HepG2 (cell line): Measurements from ENCODE around the gene CLDN14. TPM values are rescaled to one million over a fixed set of nuclear protein-coding genes. Genes with fewer than 3 reads are reported as not detected.
A peak's percentile ranks its signal among the peaks of the same experiment; 100 is the strongest.

ENCODE experiments used
- AGO1 ChIP-seq: fragments of 200-400 bp; formaldehyde crosslinking; IDR thresholded peaks from 2 replicates; pipeline ENCODE4 v1.6.1; 2017; ENCODE audit warnings: mild to moderate bottlenecking, low read depth, low read length, moderate library complexity; ENCODE audit not compliant: poor library complexity, severe bottlenecking
- ARHGAP35 ChIP-seq: sonication (generic); formaldehyde crosslinking; IDR thresholded peaks from 2 replicates; pipeline ENCODE4 v1.9.0; 2022; ENCODE audit warnings: mild to moderate bottlenecking, inconsistent platforms, moderate library complexity, missing genetic modification reagents, borderline replicate concordance
- ELF1 ChIP-seq: sonication (generic); formaldehyde crosslinking; IDR thresholded peaks from 2 replicates; pipeline ENCODE4 v1.4.0; 2020; ENCODE audit warnings: missing genetic modification reagents
- EZH2 ChIP-seq: conservative IDR thresholded peaks from 2 replicates; pipeline ENCODE4 v1.6.1; 2012; ENCODE audit warnings: mild to moderate bottlenecking, low read depth, low read length, moderate library complexity
- GPN1 ChIP-seq: sonication (generic); formaldehyde crosslinking; IDR thresholded peaks from 2 replicates; pipeline ENCODE4 v1.5.1; 2020; ENCODE audit warnings: missing genetic modification reagents, borderline replicate concordance
- HOXA9 ChIP-seq: sonication (generic); formaldehyde crosslinking; IDR thresholded peaks from 2 replicates; pipeline ENCODE4 v1.8.1; 2022; ENCODE audit warnings: missing genetic modification reagents, mild to moderate bottlenecking, moderate library complexity, borderline replicate concordance
- MBD4 ChIP-seq: IDR thresholded peaks from 2 replicates; pipeline ENCODE4 v1.6.1; 2012; ENCODE audit warnings: low read length, inconsistent platforms, borderline replicate concordance
- MIXL1 ChIP-seq: IDR thresholded peaks from 2 replicates; pipeline ENCODE4 v1.6.1; 2016
- MNT ChIP-seq: fragments of 450-650 bp; IDR thresholded peaks from 2 replicates; pipeline ENCODE4 v1.6.1; 2016
- SETDB1 ChIP-seq: sonication (generic); formaldehyde crosslinking; IDR thresholded peaks from 2 replicates; pipeline ENCODE4 v1.5.1; 2020; ENCODE audit warnings: missing genetic modification reagents, mild to moderate bottlenecking, borderline replicate concordance
- SNAPC5 ChIP-seq: sonication (generic); formaldehyde crosslinking; IDR thresholded peaks from 2 replicates; pipeline ENCODE4 v1.8.1; 2023; ENCODE audit warnings: mild to moderate bottlenecking, missing genetic modification reagents, borderline replicate concordance
- SOX13 ChIP-seq, 3 experiments: fragments of 450-650 bp in 1 of 3; sonication (generic) in 1 of 3; formaldehyde crosslinking in 1 of 3; IDR thresholded peaks in 2 of 3; conservative IDR thresholded peaks in 1 of 3; 2 replicates each; pipeline versions ENCODE4 v1.5.0 to v1.6.1; 2016 to 2020; ENCODE audit warnings: antibody characterized with exemption in 1 of 3, mild to moderate bottlenecking in 1 of 3, missing compliant biosample characterization in 1 of 3, missing genetic modification reagents in 1 of 3, moderate library complexity in 1 of 3
- TEAD2 ChIP-seq: sonication (generic); formaldehyde crosslinking; IDR thresholded peaks from 2 replicates; pipeline ENCODE4 v1.9.0; 2021; ENCODE audit warnings: missing genetic modification reagents
- TFAP4 ChIP-seq: sonication (generic); IDR thresholded peaks from 2 replicates; pipeline ENCODE4 v1.6.1; 2016; ENCODE audit warnings: low read depth, borderline replicate concordance
- TFDP1 ChIP-seq: IDR thresholded peaks from 2 replicates; pipeline ENCODE4 v1.6.1; 2016; ENCODE audit warnings: missing compliant biosample characterization, missing genetic modification reagents, borderline replicate concordance
- TMF1 ChIP-seq: sonication (generic); formaldehyde crosslinking; IDR thresholded peaks from 2 replicates; pipeline ENCODE4 v1.8.1; 2022; ENCODE audit warnings: low read depth, missing genetic modification reagents
- ZFP37 ChIP-seq: sonication (generic); formaldehyde crosslinking; IDR thresholded peaks from 2 replicates; pipeline ENCODE4 v1.4.0; 2020; ENCODE audit warnings: missing genetic modification reagents, borderline replicate concordance
- ZNF430 ChIP-seq: sonication (generic); formaldehyde crosslinking; IDR thresholded peaks from 2 replicates; pipeline ENCODE4 v1.9.0; 2021; ENCODE audit warnings: mild to moderate bottlenecking, missing genetic modification reagents
- ZNF530 ChIP-seq: sonication (generic); formaldehyde crosslinking; IDR thresholded peaks from 2 replicates; pipeline ENCODE4 v1.5.0; 2020; ENCODE audit warnings: low read depth, mild to moderate bottlenecking, missing genetic modification reagents
- ZNF740 ChIP-seq: sonication (generic); formaldehyde crosslinking; IDR thresholded peaks from 2 replicates; pipeline ENCODE4 v1.4.0; 2020; ENCODE audit warnings: missing genetic modification reagents
- ZNF749 ChIP-seq: sonication (generic); formaldehyde crosslinking; IDR thresholded peaks from 2 replicates; pipeline ENCODE4 v1.8.0; 2022; ENCODE audit warnings: mild to moderate bottlenecking, missing genetic modification reagents, moderate library complexity, borderline replicate concordance
- ZSCAN5A ChIP-seq: sonication (generic); formaldehyde crosslinking; IDR thresholded peaks from 2 replicates; pipeline ENCODE4 v1.8.0; 2022; ENCODE audit warnings: mild to moderate bottlenecking, missing genetic modification reagents, borderline replicate concordance
- polyA plus RNA-seq, 8 experiments: library from polyadenylated mRNA; depleted of rRNA in 3 of 8; stranded (reverse) in 7 of 8; unstranded in 1 of 8; fragments of >200 nt; fragmentation: Illumina TruSeq in 4 of 8; extraction: Trizol in 4 of 8; gene quantifications; 2 replicates each; pipeline versions ENCODE4 v1.2.1 to v1.2.3, GENCODE V29; 2011 to 2016; ENCODE audit warnings: low read depth in 4 of 8, missing spikeins in 1 of 8, mixed read lengths in 1 of 8; ENCODE audit not compliant: insufficient read depth in 1 of 8
- total RNA-seq, 5 experiments: library from RNA; depleted of rRNA; stranded (reverse); fragments of >200 nt; fragmentation: Illumina TruSeq; extraction: Trizol; gene quantifications; 2 replicates each; pipeline ENCODE4 v1.2.3, GENCODE V29; 2016; ENCODE audit warnings: low read depth in 1 of 5

Gene CLDN14
- total and polyA plus RNA-seq, 2 of the 13 experiments (the other 11 are each of a cell fraction or from before 2014, with no cell fraction given) = 1.1 to 1.4 TPM

- no peak; the same call in 1 of the 2 replicates for TF ChIP-seq ZNF740 (CRISPR knock-in tag)
- TF ChIP-seq TFDP1 (CRISPR knock-in tag) = no peak; the same call in 1 of the 2 replicates
- TF ChIP-seq ZNF749 = no peak
- 0 out of 2 replicates have a peak, but pooled peaks have one; percentile 9 for TF ChIP-seq ELF1 (CRISPR knock-in tag)
- no peak for TF ChIP-seq GPN1 (CRISPR knock-in tag)
- TF ChIP-seq SOX13 (IDR thresholded peaks at IDR 0.05) = no peak
- TF ChIP-seq SOX13 (CRISPR knock-in tag; conservative IDR thresholded peaks at IDR 0.05 in 1 of 2, IDR thresholded peaks at IDR 0.05 in 1 of 2) = peak in 1 of 2 experiments; percentile 85; a peak in 2 of 4 replicates
- no peak for TF ChIP-seq ZNF530 (CRISPR knock-in tag)
- peak; percentile 39; the same call in 1 of the 2 replicates for TF ChIP-seq ZFP37 (CRISPR knock-in tag)
- no peak for TF ChIP-seq EZH2
- no peak for TF ChIP-seq ZSCAN5A (CRISPR knock-in tag)
- no peak for TF ChIP-seq TEAD2 (CRISPR knock-in tag)
- peak; percentile 97 for TF ChIP-seq TFAP4
- TF ChIP-seq ARHGAP35 (CRISPR knock-in tag) = no peak; the same call in 1 of the 2 replicates
- TF ChIP-seq SNAPC5 (CRISPR knock-in tag) = no peak
- TF ChIP-seq MBD4 = no peak
- peak; percentile 91 for TF ChIP-seq MIXL1 (CRISPR knock-in tag)
- TF ChIP-seq ZNF430 (CRISPR knock-in tag) = peak; percentile 85
- TF ChIP-seq MNT = no peak; the same call in 1 of the 2 replicates
- TF ChIP-seq HOXA9 (CRISPR knock-in tag) = no peak
- TF ChIP-seq AGO1 = no peak
- TF ChIP-seq SETDB1 = no peak
- TF ChIP-seq TMF1 (CRISPR knock-in tag) = peak; percentile 68; the same call in 1 of the 2 replicates
Measured at GRCh38 chr21:36479415-36480402, at the start of gene CLDN14 (continued).
